ENCODE data around the gene SIPA1L3.

Gene SIPA1L3

GRCh38 chr19:37932985-37933936, 26.3 kb downstream of the SIPA1L3 start (continued):
- no peak for TF ChIP-seq ZNF624 (tag by site-specific recombination; IDR thresholded peaks at IDR 0.05)
- TF ChIP-seq ZNF239 (tag by site-specific recombination; IDR thresholded peaks at IDR 0.05): no peak
- TF ChIP-seq ZNF776 (tag by site-specific recombination; IDR thresholded peaks at IDR 0.05; ENCODE audit: borderline replicate concordance): no peak
- TF ChIP-seq ZNF600 (tag by site-specific recombination; IDR thresholded peaks at IDR 0.05): peak; percentile 53; the same call in 1 of the 2 replicates
- TF ChIP-seq ZNF132 (tag by site-specific recombination; IDR thresholded peaks at IDR 0.05; ENCODE audit: borderline replicate concordance): no peak
- TF ChIP-seq ZSCAN30 (tag by site-specific recombination; IDR thresholded peaks at IDR 0.05): no peak

- ChIA-PET CTCF (interaction anchor here (0.6 to 4.0 kb wide), 5 partner anchors 10 to 309 kb away, joined by 3 to 35 read pairs (median 3); no protein-coding TSS in a partner anchor), POLR2A (interaction anchor here (1.2 kb wide), 1 partner anchor 26 kb away, joined by 4 read pairs; no protein-coding TSS in a partner anchor)
- Histone ChIP-seq H3K4me1 (ENCODE audit: control insufficient read depth, insufficient read depth, low read length) (peaks cover 15% of the 10 kb centered on the region), H3K36me3 (ENCODE audit: control insufficient read depth in 2 of 2, insufficient read depth in 1 of 2, low read length in 2 of 2) (peaks cover 5 to 19% of the 10 kb centered on the region in 2 experiments), H3K9me3 (ENCODE audit: control insufficient read depth, insufficient read depth, low read depth, low read length) (peaks cover 16% of the 10 kb centered on the region), H3K27ac (ENCODE audit: extremely low read depth, low read depth, low read length) (no peak overlapping the region), H3K4me3 (ENCODE audit: low read depth, low read length) (no peak overlapping the region)
- 0 out of 2 replicates have a peak, but pooled peaks have one; percentile 31 for TF ChIP-seq PRDM6 (tag by site-specific recombination; IDR thresholded peaks at IDR 0.05)
- peak; percentile 83; the same call in 1 of the 2 replicates for TF ChIP-seq TRIM28 (IDR thresholded peaks at IDR 0.05; ENCODE audit: borderline replicate concordance, low read length)
- TF ChIP-seq OSR2 (tag by site-specific recombination; IDR thresholded peaks at IDR 0.05): peak; percentile 46
- TF ChIP-seq GLIS2 (tag by site-specific recombination; IDR thresholded peaks at IDR 0.05): 0 out of 2 replicates have a peak, but pooled peaks have one; percentile 5
- 0 out of 2 replicates have a peak, but pooled peaks have one; percentile 24 for TF ChIP-seq WT1 (tag by site-specific recombination; IDR thresholded peaks at IDR 0.05)
- TF ChIP-seq, protein P1, sequence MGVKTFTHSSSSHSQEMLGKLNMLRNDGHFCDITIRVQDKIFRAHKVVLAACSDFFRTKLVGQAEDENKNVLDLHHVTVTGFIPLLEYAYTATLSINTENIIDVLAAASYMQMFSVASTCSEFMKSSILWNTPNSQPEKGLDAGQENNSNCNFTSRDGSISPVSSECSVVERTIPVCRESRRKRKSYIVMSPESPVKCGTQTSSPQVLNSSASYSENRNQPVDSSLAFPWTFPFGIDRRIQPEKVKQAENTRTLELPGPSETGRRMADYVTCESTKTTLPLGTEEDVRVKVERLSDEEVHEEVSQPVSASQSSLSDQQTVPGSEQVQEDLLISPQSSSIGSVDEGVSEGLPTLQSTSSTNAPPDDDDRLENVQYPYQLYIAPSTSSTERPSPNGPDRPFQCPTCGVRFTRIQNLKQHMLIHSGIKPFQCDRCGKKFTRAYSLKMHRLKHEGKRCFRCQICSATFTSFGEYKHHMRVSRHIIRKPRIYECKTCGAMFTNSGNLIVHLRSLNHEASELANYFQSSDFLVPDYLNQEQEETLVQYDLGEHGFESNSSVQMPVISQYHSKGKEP (tag by site-specific recombination; IDR thresholded peaks at IDR 0.05): peak; percentile 38; the same call in 1 of the 2 replicates
- peak; percentile 94 for TF ChIP-seq SP7 (tag by site-specific recombination; IDR thresholded peaks at IDR 0.05)
- peak; percentile 96 for TF ChIP-seq ZIC2 (tag by site-specific recombination; IDR thresholded peaks at IDR 0.05)
- no peak for TF ChIP-seq ZNF391 (tag by site-specific recombination; IDR thresholded peaks at IDR 0.05; ENCODE audit: borderline replicate concordance, low read depth)
- TF ChIP-seq ZNF341 (tag by site-specific recombination; IDR thresholded peaks at IDR 0.05; ENCODE audit: low read depth): peak; percentile 67
- 0 out of 2 replicates have a peak, but pooled peaks have one; percentile 26 for TF ChIP-seq ZNF423 (tag by site-specific recombination; IDR thresholded peaks at IDR 0.05)
- TF ChIP-seq ZNF350 (tag by site-specific recombination; IDR thresholded peaks at IDR 0.05): no peak
- TF ChIP-seq ZNF19 (tag by site-specific recombination; IDR thresholded peaks at IDR 0.05; ENCODE audit: low read depth): no peak
Measured at GRCh38 chr19:37933937-37934358, 26.9 kb downstream of the SIPA1L3 start.

DNA sequence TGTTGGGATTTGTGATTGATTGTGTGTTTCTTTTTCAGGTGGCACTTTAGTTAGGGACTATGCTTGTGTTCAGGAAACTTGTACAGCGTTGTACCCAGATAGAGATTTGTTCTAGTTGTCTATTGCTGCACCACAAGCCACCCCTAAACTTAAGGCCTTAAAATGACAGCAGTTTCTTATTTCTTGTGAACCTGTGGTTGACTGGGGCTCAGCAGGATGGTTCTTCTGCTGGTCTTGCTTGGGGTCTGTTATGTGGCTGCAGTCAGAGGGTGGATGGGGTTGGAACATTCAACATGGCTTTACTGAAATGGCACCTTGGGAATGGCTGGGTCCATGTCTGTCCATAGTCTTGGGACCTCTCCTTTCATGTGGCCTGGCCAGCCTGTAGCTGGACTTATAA, 28.3 kb downstream of the SIPA1L3 start:
- Histone ChIP-seq H3K4me1 (ENCODE audit: control insufficient read depth, insufficient read depth, low read length) (peaks cover 15% of the 10 kb centered on the region), H3K9me3 (ENCODE audit: control insufficient read depth, insufficient read depth, low read depth, low read length) (peaks cover 17% of the 10 kb centered on the region), H3K36me3 (ENCODE audit: control insufficient read depth in 2 of 2, insufficient read depth in 1 of 2, low read length in 2 of 2) (peaks cover 5 to 25% of the 10 kb centered on the region in 2 experiments), H3K27ac (ENCODE audit: extremely low read depth, low read depth, low read length) (no peak overlapping the region), H3K4me3 (ENCODE audit: low read depth, low read length) (no peak overlapping the region)
- POLR2A ChIA-PET: no interaction called here
- CTCF ChIA-PET: no interaction called here
- TF ChIP-seq ZNF280D (tag by site-specific recombination; IDR thresholded peaks at IDR 0.05): 0 out of 2 replicates have a peak, but pooled peaks have one; percentile 65
